HG02981 (cell line): Measurements from ENCODE around the gene APC2.
"Not testable (repeated sequence)": the region's sequence is repeated elsewhere in the genome, so short reads cannot be mapped to it uniquely, and the experiment has no call there.

Source experiments
- ATAC-seq: cut with Tn5 transposase; IDR thresholded peaks from one replicate; pipeline ENCODE4 v1.9.1; 2021; ENCODE audit warnings: mild to moderate bottlenecking, moderate library complexity; ENCODE audit not compliant: unreplicated experiment

APC2 gene

DNA sequence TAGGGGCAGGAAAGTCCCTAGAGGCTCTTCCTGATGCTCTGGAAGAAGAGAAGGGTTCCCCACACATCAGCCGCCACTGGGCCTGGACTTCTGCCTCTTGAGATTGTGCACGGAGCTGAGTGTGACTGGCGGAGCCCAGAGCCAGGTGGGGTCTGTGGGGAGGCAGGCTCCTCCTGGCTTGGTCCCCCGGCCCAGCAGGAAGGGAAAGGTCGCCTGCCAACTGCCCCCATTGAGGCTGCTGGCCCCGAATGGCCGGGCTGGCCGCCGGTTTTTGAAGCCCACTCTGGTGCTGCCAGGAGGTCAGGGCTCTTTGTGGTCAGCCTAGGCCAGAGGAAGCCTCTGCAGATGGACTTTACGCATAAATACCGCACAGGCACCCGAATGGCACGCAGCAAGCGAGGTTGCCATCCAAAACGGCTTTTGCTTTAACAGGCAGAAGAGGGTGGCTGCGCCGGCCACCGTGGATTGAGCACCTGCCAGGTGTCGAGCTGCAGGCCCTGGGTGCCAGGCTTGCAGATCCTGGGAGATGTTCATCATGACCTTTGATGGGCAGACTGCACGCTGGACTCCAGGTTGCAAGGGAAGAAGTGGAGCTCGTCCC, 37.5 kb upstream of the APC2 start:
- no peak for ATAC-seq

DNA sequence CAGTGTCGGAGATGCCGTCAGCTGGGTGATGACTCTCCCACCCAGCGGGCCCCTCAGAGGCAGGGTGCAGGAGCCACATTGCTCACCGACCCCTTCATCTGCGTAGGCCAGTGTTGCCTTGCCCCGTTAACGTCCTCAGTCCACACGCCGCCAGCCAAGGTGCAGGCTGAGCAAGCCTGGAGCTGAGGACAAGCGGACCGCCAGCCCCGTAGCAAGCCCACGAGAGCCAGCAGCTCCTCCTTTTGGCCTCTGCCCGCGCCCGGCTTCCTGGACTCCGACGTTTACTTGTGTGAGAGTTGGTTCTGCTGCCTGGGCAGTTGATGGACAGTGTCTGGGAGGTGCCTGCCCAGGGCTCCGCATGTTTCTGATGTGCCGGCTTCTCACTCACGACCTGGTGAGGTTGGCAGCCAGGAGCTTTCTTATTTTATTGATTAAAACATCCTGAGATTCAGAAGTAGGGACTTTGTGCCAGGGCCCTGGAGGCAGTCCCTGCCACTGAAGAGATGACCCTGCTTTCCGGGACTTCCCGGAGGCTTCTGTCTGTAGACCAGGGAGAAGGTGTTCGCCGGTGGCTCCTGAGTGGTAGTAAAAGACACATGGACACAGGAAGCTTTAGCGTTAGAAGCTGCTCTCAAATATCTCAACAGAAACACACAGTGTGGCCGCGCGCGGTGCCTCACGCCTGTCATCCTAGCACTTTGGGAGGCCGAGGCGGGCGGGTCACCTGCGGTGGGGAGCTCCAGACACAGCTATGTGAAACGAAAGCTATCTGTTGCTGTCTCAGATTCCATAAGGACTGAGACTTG, 36.7 kb upstream of the APC2 start:
- no peak for ATAC-seq

DNA sequence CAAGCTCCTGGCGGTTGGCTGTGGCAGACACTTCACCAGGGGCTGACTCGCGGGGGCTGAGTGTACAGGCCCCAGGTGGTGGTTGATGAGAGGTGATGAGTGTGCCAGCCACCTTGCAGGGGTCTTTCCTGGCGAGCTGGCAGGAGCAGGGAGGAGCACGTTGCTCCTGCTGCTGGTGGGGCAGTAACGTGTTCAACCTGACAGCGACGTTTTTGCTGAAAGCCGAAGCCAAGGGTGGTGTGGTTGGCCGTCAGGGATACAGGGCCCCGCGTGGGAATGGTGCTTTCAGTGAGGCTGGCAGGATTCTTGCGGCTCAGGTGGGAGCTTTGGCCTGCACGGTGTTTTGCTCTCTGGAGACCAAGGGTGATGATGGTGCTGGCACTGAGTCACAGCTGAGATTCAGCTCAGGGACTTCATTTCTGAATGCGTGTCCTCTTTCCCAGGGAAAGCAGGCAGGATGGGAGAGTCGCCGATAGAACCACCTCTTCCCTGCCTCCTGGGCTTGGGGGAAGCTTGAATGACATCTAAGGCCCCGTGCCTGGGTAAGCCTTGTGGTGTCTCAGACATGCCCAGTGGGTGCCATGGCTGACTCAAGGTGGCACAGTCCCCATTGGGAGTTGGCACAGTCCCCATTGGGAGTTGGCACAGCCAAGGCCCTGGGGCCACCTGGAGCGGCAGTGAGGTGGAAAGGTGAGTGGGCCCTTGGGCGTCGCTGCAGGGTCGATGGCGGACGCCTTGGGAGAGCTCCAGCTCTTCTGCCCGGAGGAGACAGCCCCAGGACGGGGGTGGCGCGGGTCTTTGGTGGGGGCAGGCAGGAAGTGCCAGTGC, 33.7 kb upstream of the APC2 start:
- no peak for ATAC-seq

DNA sequence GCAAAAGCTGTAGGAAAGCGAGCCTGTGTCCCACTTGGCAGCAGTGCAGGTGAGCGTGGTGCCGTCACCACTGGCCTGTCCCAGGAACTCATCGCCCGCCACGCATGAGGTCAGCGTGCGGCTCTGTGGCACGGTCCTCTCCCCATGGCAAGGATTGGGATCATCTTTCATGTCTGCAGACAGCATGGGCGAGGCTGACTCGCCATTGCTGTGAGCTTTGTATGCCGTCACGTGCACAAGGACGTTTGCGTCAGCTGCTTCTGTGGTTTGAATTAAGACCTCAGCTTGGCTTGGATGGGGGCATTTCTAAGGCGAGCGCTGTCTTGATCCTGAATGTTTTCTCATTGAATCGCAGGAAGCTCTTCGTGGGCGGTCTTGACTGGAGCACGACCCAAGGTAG, 32.8 kb upstream of the APC2 start:
- ATAC-seq = no peak

DNA sequence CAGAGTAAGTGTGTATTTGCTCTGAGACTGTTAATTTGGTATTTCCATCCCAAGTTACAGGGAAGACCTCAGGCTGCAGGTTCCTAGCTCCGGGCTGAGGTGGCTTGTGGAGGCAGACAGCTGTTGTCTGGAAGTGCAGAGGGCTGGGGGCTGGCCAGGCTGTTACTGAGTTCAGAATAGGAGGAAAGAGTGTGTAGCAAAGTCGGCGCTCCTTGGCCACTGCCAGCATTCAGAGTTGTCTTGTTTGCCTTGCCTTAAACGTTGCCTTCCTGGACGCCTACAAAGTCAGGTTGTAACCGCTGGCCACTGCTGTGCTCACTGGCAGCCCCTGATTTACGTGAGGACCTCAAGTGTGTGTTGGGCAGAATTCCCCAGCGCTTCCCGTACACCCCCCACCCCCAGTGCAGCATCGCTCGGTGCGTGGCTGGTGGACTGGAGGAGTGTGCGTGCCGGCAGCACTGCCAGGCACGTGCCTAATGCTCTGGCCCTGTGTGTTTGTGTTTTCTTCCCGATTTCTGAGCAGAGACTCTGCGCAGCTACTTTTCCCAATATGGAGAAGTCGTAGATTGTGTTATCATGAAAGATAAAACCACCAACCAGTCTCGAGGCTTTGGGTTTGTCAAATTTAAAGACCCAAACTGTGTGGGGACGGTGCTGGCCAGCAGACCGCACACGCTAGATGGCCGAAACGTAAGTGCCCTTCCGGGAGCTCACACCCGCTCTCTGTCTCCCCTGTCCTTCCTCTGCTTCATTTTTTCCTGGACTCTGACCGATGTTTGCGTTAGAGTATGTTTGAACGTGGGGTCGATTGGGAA, 32.0 kb upstream of the APC2 start:
- ATAC-seq = no peak

DNA sequence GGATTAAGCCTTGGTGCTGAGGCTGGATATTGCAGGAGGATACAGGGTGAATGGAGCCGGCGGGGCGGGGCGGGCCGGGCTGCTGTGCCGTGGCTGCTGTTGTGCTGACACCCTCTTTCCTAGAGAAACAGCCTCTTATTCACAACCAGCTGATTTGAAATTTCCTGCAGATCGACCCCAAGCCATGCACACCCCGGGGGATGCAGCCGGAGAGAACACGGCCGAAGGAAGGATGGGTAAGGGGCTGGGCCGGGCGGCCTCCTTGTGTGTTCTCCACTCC, 31.5 kb upstream of the APC2 start:
- ATAC-seq = no peak

DNA sequence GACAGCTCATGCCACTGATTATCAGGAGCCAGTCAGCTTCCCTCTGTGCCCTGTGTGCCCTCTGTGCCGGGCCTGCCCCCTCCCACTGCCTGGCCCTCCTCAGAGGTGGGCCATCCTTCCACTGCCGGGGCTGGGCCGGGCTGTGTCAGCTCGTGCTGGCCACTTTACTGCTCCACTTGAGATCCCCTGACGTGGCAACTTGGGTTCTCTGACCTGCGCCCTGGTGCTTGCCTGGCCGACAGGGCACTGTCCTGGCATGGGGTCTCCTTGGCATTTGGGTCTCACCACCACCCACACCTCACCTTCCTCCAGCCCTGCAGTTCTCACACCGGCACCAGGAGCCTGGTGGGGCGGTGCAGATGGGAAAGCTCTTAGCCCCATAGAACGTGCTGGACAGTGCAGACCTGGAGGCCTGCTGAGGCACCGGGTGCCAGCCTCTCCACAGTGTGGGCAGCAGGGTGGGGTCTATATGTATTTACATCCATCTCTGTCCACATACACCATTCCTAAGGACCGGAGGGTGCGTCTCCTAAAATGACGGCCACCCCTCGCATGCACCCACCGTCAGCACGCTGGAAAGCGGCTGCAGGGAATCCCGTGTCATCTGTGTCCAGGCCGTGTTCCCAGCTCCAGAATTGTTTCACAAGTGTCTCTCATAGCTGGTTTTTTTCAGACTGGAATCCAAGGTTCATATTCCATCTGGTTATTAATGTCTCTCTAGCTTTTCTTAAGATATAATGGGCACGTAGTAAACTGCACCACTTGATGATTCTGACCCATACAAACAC, 30.8 kb upstream of the APC2 start:
- no peak for ATAC-seq

DNA sequence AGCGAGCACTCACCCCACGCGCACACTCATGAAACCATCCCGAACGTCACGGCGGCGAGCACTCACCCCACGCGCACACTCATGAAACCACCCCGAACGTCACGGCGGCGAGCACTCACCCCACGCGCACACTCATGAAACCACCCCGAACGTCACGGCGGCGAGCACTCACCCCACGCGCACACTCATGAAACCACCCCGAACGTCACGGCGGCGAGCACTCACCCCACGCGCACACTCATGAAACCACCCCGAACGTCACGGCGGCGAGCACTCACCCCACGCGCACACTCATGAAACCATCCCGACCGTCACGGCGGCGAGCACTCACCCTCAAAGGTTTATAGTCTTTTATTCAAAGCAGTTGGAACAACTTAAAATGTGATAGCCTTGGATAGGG, 29.8 kb upstream of the APC2 start:
- not testable (repeated sequence) for ATAC-seq

DNA sequence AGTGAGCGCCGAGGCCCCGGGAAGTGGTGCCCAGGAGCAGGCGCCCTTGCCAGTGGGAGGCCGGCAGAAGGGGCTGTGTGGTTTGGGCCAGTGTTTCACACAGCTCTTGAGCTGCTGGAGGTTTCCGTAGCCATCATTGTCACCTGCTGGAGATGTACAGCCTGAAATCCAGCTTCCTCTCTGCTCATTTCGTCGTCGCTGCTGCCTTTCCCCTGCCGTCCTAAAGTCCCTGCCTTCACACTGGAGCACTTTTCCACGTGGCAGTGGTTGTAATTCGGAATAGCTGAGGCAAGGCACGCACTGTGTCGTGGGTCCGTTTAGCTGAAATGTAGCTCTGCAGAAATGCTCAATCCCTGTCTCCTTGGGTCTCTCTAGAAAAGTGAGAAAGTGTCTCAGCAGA, 29.3 kb upstream of the APC2 start:
- no peak for ATAC-seq

DNA sequence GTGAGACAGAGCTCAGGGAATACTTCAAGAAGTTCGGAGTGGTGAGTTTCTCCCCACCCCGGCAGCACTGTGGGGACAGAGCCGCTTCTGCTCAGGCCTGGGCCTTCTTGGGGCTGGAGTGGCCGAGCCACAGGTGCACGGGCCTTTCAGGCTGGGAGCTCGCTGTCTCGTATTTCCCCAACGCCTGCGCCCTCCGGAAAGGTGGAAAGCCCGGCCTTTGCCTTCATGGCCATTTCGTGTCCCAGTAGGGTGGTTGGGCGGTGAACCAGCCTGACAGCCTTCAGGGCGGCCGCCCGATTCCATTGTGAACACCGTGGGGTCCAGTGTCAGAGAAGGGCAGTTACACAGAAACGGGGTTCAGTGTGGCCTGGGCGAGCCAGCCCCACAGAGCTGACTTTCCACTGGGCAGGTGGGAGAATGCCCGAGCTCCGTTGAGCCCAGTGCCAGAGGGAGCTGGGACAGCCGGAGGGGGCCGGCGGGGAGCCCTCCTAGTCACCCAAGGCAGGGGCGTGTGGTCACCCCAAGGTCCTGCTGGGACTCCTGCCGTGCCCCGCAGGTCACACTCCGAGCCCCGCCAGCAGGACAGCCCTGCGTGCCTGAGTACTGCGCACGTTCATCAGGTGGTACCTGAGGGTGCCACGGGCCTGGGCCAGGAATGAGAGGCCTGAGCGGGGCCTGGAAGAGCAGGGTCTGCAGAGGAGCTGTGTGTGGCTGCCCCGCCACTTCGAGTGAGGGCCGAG, 28.5 kb upstream of the APC2 start:
- ATAC-seq = no peak

DNA sequence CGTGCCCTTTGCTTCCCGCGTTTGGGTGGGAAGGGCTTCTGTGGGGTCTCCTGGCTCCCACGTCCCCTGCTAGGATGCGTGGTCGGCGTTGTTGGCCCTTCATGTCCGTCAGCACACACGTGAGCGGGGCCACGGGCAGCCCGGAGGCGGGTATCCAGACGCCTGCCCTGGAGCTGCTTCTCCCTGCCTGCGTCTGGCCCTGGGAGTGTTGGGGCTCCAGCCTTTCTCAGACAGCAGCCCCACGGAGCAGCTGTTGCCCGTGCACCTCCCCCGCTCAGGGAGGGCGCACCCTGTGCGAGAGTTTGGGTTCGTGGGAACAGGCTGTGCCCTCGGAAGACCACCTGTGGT, 28.0 kb upstream of the APC2 start:
- ATAC-seq = no peak

DNA sequence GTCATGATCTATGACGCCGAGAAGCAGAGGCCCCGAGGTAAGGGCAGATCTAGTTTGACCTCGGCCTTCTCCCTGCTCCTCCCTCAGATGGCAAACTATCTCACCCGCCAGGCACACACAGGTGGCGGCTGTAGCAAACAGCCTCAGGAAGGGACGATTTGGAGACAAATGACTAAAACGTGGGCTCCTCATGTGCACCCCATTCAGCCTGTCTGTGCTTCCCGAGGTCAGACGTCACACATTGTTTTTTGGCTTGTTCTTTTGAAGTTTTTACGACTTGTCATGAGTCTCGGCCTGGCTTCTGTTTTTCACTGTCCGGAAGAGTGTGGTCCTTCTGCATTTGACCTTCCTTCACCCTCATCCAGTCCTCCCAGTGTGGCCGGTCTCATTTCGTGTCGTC, 27.6 kb upstream of the APC2 start:
- no peak for ATAC-seq

DNA sequence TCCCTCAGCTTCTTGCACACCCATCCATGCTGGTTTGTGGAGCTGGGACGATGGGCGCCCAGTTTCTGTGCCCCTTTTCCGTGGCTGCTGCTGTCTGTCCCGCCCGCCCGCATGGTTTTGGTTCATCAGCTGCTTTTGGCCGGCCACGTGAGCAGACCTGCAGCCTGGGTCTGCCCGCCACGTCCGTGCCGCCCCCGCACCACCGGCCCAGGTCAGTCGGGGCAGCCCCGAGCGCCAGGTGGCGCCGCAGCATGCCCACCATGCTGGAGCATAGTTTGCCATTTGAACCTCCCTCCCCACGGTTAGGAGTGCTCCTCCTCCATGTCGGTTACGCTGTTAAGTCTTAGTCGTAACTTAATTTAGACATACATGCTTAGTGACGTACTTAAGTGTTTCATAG, 27.0 kb upstream of the APC2 start:
- ATAC-seq = no peak

DNA sequence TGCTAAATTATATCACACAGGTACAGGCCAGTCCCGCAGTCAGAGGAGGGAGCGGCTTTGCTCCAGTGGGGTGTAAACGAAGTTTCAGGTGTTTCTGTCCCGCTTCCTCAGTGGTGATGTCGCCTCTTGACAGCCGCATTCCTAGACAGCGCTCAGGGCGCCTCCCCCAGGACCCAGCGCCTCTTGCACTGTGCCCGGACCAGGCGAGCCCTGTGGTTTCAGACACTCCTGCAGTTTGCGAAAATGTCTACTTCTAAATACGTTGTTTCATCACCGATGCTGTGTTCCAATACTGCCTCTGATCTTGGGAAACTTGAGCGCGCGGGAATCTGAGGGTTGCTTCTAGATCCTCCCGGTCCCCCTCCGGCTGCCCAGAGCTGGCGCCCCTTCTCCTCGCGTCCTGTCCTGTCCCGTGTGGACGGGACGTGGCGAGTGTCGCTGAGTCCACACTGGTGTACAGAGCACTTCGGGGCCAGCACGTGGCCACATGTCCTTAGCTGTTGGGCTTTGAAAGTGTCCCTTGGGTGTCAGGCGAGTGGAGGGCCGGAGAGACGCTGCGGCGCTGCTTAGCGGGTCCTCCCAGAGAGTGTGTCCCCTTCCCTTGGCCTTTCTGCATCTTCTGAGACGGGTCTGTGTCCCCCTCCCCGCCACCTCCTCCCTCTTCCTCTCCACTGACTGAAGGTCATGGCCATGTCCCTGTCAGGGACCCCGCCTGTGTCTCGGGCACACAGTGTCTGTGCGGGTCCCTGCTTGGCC, 26.3 kb upstream of the APC2 start:
- no peak for ATAC-seq

DNA sequence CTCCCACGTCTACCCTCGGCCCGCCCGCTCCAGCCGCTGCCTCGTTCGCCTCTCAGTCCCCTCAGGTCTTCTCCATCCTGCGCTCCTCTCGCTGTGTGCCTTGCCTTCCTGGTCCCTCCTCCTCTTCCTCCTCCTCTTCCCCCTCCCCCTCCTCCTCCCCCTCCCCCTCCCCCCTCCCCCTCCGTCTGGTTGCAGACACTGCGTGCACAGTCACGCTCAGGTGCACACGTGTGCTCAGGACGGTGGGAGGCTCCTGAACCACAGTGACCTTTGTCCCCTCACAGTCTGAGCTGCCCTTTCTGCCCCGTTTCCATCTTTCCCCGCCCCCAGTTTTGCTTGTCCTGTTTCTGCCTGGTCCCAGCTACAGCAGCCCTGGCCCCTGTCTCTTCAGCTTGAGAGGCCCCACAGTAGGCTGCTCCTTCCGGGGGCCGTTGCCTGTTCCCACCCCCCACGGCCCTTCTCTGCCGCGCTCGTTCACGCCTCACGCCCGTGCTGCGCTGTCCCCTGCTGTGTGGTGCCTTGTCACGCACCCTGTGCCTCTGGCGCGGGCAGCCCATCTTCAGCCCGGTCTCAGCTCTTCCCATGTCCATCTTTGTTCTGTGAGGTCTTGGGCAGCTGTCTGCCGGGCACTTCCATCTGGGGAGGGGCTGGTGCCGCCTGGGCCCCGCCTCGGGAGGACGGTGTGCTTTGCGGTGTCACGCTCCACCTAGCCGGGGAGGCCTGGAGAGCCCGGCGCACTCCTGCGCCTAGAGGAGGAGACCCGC, 25.5 kb upstream of the APC2 start:
- no peak for ATAC-seq

DNA sequence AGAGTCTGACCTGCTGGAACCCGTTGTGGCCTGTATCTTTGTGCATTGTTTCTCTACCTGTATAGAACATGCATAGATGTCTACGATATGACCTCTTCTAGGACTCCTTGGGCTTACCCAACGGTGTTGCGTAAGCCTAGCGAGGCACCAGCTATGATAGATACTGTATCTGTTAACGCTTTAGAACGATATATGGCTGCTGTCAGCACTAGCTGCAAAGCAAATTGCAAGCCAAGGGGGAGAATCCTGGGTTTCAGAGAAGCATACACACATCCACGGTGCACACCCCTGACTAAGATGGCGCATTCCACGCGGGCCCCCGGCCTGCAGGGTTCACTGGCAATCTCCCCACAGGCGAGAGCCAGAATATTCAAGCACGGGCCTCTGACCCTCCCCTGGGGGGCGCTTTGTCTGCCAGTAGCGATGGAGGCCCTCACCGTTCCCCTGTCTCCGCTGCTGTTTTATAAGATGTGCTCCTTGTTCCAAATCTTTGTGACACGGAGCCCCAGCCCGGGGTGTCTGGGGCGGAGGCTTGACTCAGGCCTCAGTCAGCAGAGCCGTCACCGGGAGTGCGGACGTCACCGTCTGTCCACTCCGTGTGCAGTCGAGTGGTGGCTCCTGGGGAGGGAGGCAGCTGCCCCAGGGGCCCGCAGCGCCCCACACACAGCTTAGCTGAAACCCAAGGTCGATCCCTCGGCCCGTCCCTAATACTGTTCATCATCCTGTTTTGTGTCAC, 24.7 kb upstream of the APC2 start:
- no peak for ATAC-seq

DNA sequence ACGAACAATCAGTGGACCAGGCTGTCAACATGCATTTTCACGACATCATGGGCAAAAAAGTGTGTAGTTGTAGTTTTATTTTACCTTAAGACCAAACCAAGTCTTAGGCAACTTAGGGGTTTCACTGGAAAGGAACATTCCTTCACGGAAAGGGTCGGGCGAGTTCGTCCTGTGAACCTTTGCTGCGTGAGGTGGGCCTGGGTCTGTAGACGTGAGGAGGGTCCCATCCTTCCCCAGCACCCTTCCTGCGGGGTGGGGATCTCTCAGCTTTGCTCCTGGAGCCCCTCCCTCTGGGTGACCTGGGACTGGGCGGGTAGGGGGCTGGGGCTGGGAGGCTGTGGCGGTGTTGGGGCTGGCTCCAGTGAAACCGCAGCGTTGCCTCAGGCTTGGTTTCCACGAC, 24.0 kb upstream of the APC2 start:
- ATAC-seq = no peak

DNA sequence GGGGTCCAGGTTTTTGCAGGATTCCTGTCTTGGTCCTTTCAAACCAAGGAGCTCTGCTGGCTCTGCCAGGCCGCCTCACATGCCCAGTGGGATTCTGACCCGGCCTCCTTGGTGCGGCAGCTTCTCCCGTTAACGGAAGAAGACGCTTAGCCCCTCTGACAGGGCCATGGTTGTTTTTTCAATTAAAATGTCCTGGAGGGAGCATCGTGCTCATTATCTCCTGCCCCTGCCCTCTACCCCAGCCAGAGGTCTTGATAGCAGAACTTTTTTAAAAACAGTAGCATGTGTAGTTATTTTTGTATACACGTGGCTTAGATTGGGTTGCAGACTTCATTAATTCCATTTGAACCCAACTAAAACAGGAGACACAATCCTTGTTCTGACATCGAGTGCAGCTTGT, 23.2 kb upstream of the APC2 start:
- no peak for ATAC-seq
